Bronchial epithelial cell (primary cell): Measurements from ENCODE around the gene USP20. TPM values are rescaled to one million over a fixed set of nuclear protein-coding genes. Genes with fewer than 3 reads are reported as not detected.

Experiments
- total RNA-seq: library from RNA; depleted of rRNA; stranded (reverse); fragments of >200 nt; gene quantifications from 2 replicates; pipeline ENCODE4 v1.2.1, GENCODE V29; 2014

The USP20 gene
- total RNA-seq, 1 donor from 2014 or later: 5.5 TPM

Other genes starting within 250 kb of the USP20 start
- gene C9orf50, start 214.4 kb upstream of the USP20 start, total RNA-seq: not detected in 2 replicates
- gene NTMT1, start 209.3 kb upstream of the USP20 start, total RNA-seq: 32.6 and 40.8 TPM in 2 replicates
- 6.1 and 9.2 TPM in 2 replicates for gene ASB6, start 193.3 kb upstream of the USP20 start, total RNA-seq
- 0.13 TPM in 1 of 2 replicates, not detected in the other for gene PRRX2, start 169.8 kb upstream of the USP20 start, total RNA-seq
- gene PTGES, start 82.4 kb upstream of the USP20 start, total RNA-seq: 0.90 and 11.1 TPM in 2 replicates
- 20.7 and 27.9 TPM in 2 replicates for gene TOR1B, start 32.3 kb upstream of the USP20 start, total RNA-seq
- gene TOR1A, start 11.3 kb upstream of the USP20 start, total RNA-seq: 12.7 and 19.2 TPM in 2 replicates
- gene C9orf78, start 183 bp upstream of the USP20 start, total RNA-seq: 55.8 and 65.8 TPM in 2 replicates
- 13.4 and 15.7 TPM in 2 replicates for gene FNBP1, start 207.7 kb downstream of the USP20 start, total RNA-seq
- 20.4 and 21.6 TPM in 2 replicates for gene GPR107, start 218.4 kb downstream of the USP20 start, total RNA-seq